ENCODE results near the gene KRTAP9-8.

DNA sequence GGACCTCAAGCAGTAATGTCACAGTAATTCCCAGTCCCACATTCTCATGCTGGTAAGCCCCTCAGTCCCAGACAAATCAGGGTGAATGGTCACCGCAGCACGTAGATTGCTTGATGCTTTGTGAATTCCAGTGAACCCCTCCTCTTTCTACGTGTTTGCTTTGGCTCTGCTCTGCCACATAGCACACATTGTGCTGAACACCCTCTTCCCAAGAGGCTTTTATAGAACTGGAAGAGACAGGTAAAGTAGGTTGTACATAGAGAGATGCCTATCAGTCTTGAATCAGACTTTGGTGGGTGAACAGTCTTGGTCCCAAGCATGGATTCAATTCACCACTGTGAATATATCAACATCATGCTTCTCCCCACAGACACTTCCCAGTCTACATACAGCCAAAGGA is 26.8 kb downstream of the KRTAP9-8 start:
- TF ChIP-seq POLR2AphosphoS5 (IDR thresholded peaks at IDR 0.05; ENCODE audit: borderline replicate concordance, low read depth, low read length) (no peak), EZH2 (IDR thresholded peaks at IDR 0.05) (no peak)
